Activated CD4-positive, alpha-beta T cell treated with anti-CD3 and anti-CD28 coated beads, Interleukin-2, amount 50 U/mL, for 1 hour (primary cell): ENCODE results near the gene IFTAP.
A peak's percentile ranks its signal among the peaks of the same experiment; 100 is the strongest.
"Not testable (repeated sequence)": the region's sequence is repeated elsewhere in the genome, so short reads cannot be mapped to it uniquely, and the experiment has no call there.

Source experiments
- DNase-seq: peaks from one replicate; pipeline ENCODE4 v3.0.0-alpha.2; 2020

Gene IFTAP

DNA sequence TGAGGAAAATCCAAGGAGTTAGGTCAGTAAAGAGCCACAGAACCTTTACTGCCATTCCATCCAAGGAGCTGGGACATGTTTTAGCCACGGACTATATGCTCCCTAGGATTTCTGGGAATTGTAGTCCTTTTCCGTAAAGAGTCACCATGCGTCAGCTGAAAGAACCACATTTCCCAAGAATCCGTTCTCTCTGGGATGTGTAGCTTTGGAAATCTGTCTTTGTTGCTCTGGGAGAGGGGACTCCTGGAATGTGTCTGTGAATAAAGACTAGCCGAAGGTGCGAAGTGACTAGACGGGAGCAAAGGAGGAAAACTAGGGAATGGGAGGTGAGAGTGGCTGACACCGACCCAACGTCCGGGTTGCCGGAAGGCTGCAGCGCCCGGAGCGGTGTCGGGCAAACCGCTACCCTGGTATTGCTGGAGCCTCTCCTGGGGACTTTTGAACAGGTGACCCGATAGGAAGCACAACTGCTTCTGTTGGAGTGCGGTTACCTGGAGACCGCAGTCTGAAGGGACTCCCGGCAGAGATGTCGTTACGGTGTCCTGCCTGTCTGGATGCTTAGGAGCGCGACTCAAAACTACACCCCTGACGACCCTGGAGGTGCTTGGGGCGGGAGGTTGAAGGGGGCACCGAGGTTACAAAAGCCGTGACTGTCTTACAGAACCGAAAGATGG, at the start of gene IFTAP:
IFTAP (plus strand) TSS at position 187 of the 674 bp plus-strand sequence. CDS start 15,602 bp downstream, outside the sequence.
- peak; percentile 1 for DNase-seq

DNA sequence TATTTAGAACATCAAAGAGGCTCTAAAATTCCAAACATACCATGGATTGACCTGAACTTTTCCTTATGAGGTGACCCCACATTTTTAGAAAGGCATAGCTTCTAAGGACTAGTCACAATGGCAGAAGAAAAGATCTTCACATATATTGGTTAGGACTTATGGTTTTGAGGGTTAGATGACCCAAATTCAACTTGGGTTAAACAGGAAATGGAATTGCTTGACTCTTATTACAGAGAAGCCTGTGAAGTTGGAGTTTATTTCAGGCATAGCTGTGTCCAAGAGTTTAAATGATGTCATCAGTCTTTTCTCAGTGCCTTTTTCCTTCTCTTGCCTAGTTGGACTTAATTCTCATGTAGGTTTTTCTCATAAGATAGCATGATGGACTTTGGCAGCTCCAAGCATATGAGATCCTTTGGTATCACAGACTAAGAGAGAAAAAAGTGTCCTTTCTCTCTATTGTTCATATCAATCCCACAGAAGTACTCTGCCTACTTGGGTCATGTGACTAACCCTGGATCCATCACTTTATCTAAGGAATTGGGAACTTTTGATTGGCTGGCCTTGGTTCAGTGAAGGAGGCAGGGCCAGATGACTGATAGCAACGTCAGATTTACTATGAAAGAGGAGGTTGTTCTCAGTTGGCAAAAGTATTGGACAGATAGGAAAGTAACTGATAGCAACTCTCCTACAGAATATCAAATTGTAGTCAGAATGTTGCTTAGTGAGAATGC, 43.8 kb upstream of the IFTAP start:
- no peak for DNase-seq

GRCh38 chr11:36557390-36557789, 36.9 kb upstream of the IFTAP start:
- DNase-seq: not testable (repeated sequence)

- DNase-seq: no peak
Measured at GRCh38 chr11:36557991-36558390, 36.3 kb upstream of the IFTAP start.

GRCh38 chr11:36558571-36559413, 35.5 kb upstream of the IFTAP start:
- no peak for DNase-seq

- peak; percentile 28 for DNase-seq
Measured at GRCh38 chr11:36564376-36565030, 29.8 kb upstream of the IFTAP start.

GRCh38 chr11:36565031-36565610, 29.2 kb upstream of the IFTAP start:
- no peak for DNase-seq

GRCh38 chr11:36566407-36567053, 27.8 kb upstream of the IFTAP start:
- DNase-seq: no peak

- no peak for DNase-seq
Measured at GRCh38 chr11:36567694-36568093, 26.6 kb upstream of the IFTAP start, which contains the start of gene RAG1. Gene RAG1, plus strand, starts transcription at chr11:36568007. Its CDS starts 5,298 bp downstream, at chr11:36573305.

GRCh38 chr11:36569095-36569494, 25.2 kb upstream of the IFTAP start:
- no peak for DNase-seq

GRCh38 chr11:36574486-36574885, 19.8 kb upstream of the IFTAP start:
- no peak for DNase-seq

- no peak for DNase-seq
Measured at GRCh38 chr11:36577373-36577772, 16.9 kb upstream of the IFTAP start.

DNA sequence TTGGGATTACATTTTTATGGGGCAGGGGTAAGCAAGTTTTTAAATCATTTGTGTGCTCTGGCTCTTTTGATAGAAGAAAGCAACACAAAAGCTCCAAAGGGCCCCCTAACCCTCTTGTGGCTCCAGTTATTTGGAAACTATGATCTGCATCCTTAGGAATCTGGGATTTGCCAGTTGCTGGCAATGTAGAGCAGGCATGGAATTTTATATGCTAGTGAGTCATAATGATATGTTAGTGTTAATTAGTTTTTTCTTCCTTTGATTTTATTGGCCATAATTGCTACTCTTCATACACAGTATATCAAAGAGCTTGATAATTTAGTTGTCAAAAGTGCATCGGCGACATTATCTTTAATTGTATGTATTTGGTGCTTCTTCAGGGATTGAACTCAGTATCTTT, 16.4 kb upstream of the IFTAP start:
- DNase-seq: no peak

DNA sequence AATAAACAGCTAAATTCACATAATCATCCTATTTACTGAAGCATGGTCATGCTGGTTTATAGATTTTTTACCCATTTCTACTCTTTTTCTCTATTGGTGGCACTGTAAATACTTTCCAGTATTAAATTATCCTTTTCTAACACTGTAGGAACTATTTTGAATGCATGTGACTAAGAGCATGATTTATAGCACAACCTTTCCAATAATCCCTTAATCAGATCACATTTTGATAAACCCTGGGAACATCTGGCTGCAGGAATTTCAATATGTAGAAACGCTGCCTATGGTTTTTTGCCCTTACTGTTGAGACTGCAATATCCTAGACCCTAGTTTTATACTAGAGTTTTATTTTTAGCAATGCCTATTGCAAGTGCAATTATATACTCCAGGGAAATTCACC, 15.8 kb upstream of the IFTAP start:
- DNase-seq: no peak

- DNase-seq: no peak
Measured at GRCh38 chr11:36581536-36581935, 12.8 kb upstream of the IFTAP start.

- DNase-seq: no peak
Measured at GRCh38 chr11:36583667-36584066, 10.6 kb upstream of the IFTAP start.

DNA sequence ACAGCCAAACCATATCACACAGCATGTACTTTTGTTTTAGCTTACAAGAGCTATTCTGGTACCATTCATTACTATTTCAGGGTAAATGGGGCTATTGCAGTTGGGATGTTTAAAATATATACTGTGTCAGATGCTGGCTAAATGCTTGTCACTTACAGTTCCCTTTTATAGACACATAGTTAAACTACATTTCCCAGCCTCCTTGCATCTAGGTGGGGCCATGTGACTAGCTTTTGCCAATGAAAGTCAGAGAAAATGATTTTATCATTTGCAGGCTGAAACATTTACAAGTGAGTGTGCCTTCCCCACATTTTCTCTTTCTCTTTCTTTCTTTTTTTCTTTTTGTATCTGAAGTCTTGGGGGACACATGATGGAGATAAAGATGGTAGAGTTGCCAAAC, 7.8 kb upstream of the IFTAP start:
- DNase-seq: no peak

DNA sequence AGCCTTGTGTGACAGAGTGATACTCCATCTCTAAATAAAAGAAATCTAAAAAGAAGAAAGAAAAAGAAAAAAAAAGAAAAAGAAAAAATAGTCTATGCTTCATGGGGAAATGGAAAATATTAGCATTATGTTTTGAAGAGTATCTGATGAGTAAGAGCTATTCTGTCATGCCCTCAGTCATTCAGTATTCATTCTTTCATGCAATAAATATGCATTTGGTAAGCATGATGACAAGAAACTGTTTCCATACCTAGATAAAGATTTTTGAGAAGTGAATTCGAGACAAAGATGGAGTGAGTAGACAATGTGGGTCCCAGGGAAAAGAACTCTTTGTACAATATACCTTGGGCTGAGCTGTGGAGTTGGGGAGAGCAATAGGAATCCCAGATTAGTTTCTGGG, 6.2 kb upstream of the IFTAP start:
- no peak for DNase-seq

DNA sequence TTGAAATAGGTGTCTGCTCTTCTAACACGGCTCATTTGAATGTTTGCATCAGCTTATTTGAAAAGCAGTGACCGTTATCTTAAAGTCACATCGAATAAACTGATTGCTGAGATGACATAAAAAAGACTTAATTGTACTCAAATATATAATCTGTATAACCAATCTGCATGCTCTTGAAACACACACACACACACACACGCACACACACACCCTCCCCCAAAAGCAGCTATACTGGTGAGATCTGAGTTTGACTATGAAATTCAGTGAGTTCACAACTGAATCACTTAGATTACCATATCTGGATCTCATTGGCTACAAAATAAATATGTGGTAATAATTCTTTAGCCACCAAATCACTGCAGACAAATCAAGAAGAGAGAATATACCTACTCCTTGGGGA, 3.8 kb upstream of the IFTAP start:
- no peak for DNase-seq

GRCh38 chr11:36591433-36591832, 2.9 kb upstream of the IFTAP start:
- DNase-seq: no peak

DNA sequence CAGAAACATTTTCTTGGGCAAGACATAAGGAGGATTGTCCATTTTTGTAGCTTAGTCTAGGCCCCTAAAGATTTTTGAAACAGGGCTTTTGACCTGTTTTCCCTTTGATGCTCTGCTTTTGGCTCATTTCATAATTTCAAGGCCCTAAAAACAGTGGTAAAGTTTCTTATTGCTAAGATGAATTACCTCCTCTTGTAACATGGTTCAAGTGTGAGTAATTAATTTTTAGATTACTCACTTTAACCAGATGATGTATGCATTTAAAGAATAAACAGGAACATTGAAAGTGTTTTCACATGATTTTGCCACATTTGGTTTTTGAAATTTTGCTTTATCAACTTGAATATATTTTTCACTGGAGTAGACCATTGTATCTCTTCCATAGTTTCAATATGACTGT, 2.6 kb downstream of the IFTAP start:
- no peak for DNase-seq

- no peak for DNase-seq
Measured at GRCh38 chr11:36598051-36598450, 3.7 kb downstream of the IFTAP start, which contains the start of gene RAG2. Gene RAG2, minus strand, starts transcription at chr11:36598236. Its CDS starts 4,068 bp downstream, at chr11:36594168.
